Trophoblast cell (in vitro differentiated cells and primary cell): Measurements from ENCODE around the gene TRIP6.
A peak's percentile ranks its signal among the peaks of the same experiment; 100 is the strongest.
"Not testable (repeated sequence)": the region's sequence is repeated elsewhere in the genome, so short reads cannot be mapped to it uniquely, and the experiment has no call there.

Experiments
- DNase-seq, 2 donors: peaks; one replicate each; pipeline ENCODE4 v3.0.0-alpha.2; 2016
- H2AFZ ChIP-seq: 2 replicates; pipeline ENCODE4 v1.6.1; 2013; ENCODE audit warnings: low read length, moderate library complexity, mild to moderate bottlenecking; ENCODE audit not compliant: insufficient read depth, poor library complexity
- H2AK5ac ChIP-seq: 2 replicates; pipeline ENCODE4 v1.6.1; 2013; ENCODE audit warnings: mild to moderate bottlenecking, low read length
- H2BK120ac ChIP-seq: 2 replicates; pipeline ENCODE4 v1.6.1; 2013; ENCODE audit warnings: low read length, mild to moderate bottlenecking, moderate library complexity; ENCODE audit not compliant: insufficient read depth, poor library complexity
- H2BK12ac ChIP-seq: 2 replicates; pipeline ENCODE4 v1.6.1; 2013; ENCODE audit warnings: mild to moderate bottlenecking, low read length, moderate library complexity
- H2BK5ac ChIP-seq: 2 replicates; pipeline ENCODE4 v1.6.1; 2013; ENCODE audit warnings: low read length, low read depth, moderate library complexity, mild to moderate bottlenecking; ENCODE audit not compliant: poor library complexity
- H3K14ac ChIP-seq: 2 replicates; pipeline ENCODE4 v1.6.1; 2013; ENCODE audit warnings: mild to moderate bottlenecking, low read length
- H3K18ac ChIP-seq: 2 replicates; pipeline ENCODE4 v1.6.1; 2013; ENCODE audit warnings: mild to moderate bottlenecking, low read length
- H3K23ac ChIP-seq: 2 replicates; pipeline ENCODE4 v1.6.1; 2013; ENCODE audit warnings: low read length
- H3K27ac ChIP-seq: 2 replicates; pipeline ENCODE4 v1.5.1; 2013; ENCODE audit warnings: low read depth, mild to moderate bottlenecking, inconsistent platforms, low read length, moderate library complexity
- H3K27me3 ChIP-seq: 2 replicates; pipeline ENCODE4 v1.6.1; 2013; ENCODE audit warnings: inconsistent platforms, mild to moderate bottlenecking, low read length, moderate library complexity; ENCODE audit not compliant: insufficient read depth
- H3K36me3 ChIP-seq, 2 experiments: 1 replicate in 1 of 2; 2 replicates in 1 of 2; pipeline ENCODE4 v1.6.1; 2013; ENCODE audit warnings: low read length in 2 of 2, mild to moderate bottlenecking in 2 of 2, moderate library complexity in 1 of 2; ENCODE audit not compliant: insufficient read depth in 2 of 2, control insufficient read depth in 1 of 2
- H3K4ac ChIP-seq: 2 replicates; pipeline ENCODE4 v1.6.1; 2013; ENCODE audit warnings: low read depth, mild to moderate bottlenecking, low read length, moderate library complexity
- H3K4me1 ChIP-seq, 2 experiments: 1 replicate in 1 of 2; 2 replicates in 1 of 2; pipeline ENCODE4 v1.6.1; 2013; ENCODE audit warnings: low read length in 2 of 2, mild to moderate bottlenecking in 2 of 2, moderate library complexity in 1 of 2; ENCODE audit not compliant: insufficient read depth in 2 of 2, control insufficient read depth in 1 of 2
- H3K4me2 ChIP-seq: 2 replicates; pipeline ENCODE4 v1.6.1; 2013; ENCODE audit warnings: inconsistent platforms, mild to moderate bottlenecking, low read length, moderate library complexity
- H3K4me3 ChIP-seq: 2 replicates; pipeline ENCODE4 v1.5.1; 2013; ENCODE audit warnings: mild to moderate bottlenecking, low read depth, low read length, inconsistent platforms
- H3K79me1 ChIP-seq: one replicate; pipeline ENCODE4 v1.6.1; 2013; ENCODE audit warnings: low read length
- H3K79me2 ChIP-seq: 2 replicates; pipeline ENCODE4 v1.6.1; 2013; ENCODE audit warnings: low read length, mild to moderate bottlenecking; ENCODE audit not compliant: control insufficient read depth, insufficient read depth, poor library complexity
- H3K9ac ChIP-seq: 2 replicates; pipeline ENCODE4 v1.6.1; 2013; ENCODE audit warnings: mild to moderate bottlenecking, low read length
- H3K9me3 ChIP-seq: 2 replicates; pipeline ENCODE4 v1.6.1; 2013; ENCODE audit warnings: low read depth, mild to moderate bottlenecking, control low read depth, inconsistent platforms, low read length; ENCODE audit not compliant: insufficient read depth
- H4K12ac ChIP-seq: 2 replicates; pipeline ENCODE4 v1.6.1; 2013; ENCODE audit warnings: low read depth, mild to moderate bottlenecking, low read length, moderate library complexity
- H4K8ac ChIP-seq: 2 replicates; pipeline ENCODE4 v1.6.1; 2013; ENCODE audit warnings: low read depth, mild to moderate bottlenecking, low read length, moderate library complexity
- H4K91ac ChIP-seq: one replicate; pipeline ENCODE4 v1.6.1; 2013; ENCODE audit warnings: low read depth, mild to moderate bottlenecking, low read length, moderate library complexity
- WGBS: extraction: QIAGEN DNeasy Blood & Tissue Kit; methylation state at CpG from one replicate; pipeline ENCODE4 v1.1.7; 2013; ENCODE audit warnings: missing lambda C conversion rate; ENCODE audit not compliant: insufficient read length, insufficient coverage; ENCODE audit errors: extremely low coverage; 5-methylcytosine and 5-hydroxymethylcytosine counted together

The TRIP6 gene

GRCh38 chr7:100901921-100902332 lies 34.7 kb downstream of the TRIP6 start:
- H4K8ac ChIP-seq: no peak overlapping the region
- no peak overlapping the region for H2BK120ac ChIP-seq
- no peak overlapping the region for H3K4ac ChIP-seq
- peak in 1 of 2 donors; percentile 32 for DNase-seq
- no peaks in the 10 kb centered on the region for H3K79me2 ChIP-seq
- H3K27ac ChIP-seq: no peak overlapping the region
- peaks cover 2% of the 10 kb centered on the region for H3K9me3 ChIP-seq
- no peak overlapping the region for H2AK5ac ChIP-seq
- H3K4me1 ChIP-seq: no peaks in the 10 kb centered on the region
- no peaks in the 10 kb centered on the region for H3K79me1 ChIP-seq
- H3K36me3 ChIP-seq: no peaks in the 10 kb centered on the region
- no peaks in the 10 kb centered on the region for H3K27me3 ChIP-seq
- H3K4me2 ChIP-seq: no peak overlapping the region
- no peak overlapping the region for H2AFZ ChIP-seq
- no peak overlapping the region for H3K14ac ChIP-seq
- no peak overlapping the region for H3K9ac ChIP-seq
- no peak overlapping the region for H4K91ac ChIP-seq
- H3K4me3 ChIP-seq: no peak overlapping the region
- no peak overlapping the region for H2BK5ac ChIP-seq
- H4K12ac ChIP-seq: no peak overlapping the region
- H3K23ac ChIP-seq: no peak overlapping the region
- WGBS: no CpG with 5 or more reads among the region's 5 CpGs
- no peak overlapping the region for H3K18ac ChIP-seq
- H2BK12ac ChIP-seq: no peak overlapping the region

- Histone ChIP-seq H4K91ac (no peak overlapping the region), H4K8ac (no peak overlapping the region), H2BK120ac (no peak overlapping the region), H3K18ac (no peak overlapping the region), H3K36me3 (no peaks in the 10 kb centered on the region), H3K9me3 (peaks cover 2% of the 10 kb centered on the region), H3K79me1 (no peaks in the 10 kb centered on the region), H3K9ac (no peak overlapping the region), H3K4me2 (no peak overlapping the region), H3K4ac (no peak overlapping the region), H3K14ac (no peak overlapping the region), H3K4me1 (no peaks in the 10 kb centered on the region), H3K23ac (no peak overlapping the region), H3K79me2 (no peaks in the 10 kb centered on the region), H3K27me3 (no peaks in the 10 kb centered on the region), H2BK5ac (no peak overlapping the region), H2BK12ac (no peak overlapping the region), H2AK5ac (no peak overlapping the region), H2AFZ (no peak overlapping the region), H4K12ac (no peak overlapping the region), H3K4me3 (no peak overlapping the region), H3K27ac (no peak overlapping the region)
- WGBS: no CpG with 5 or more reads among the region's 7 CpGs
- DNase-seq: no peak
Measured at GRCh38 chr7:100902638-100903037, 35.5 kb downstream of the TRIP6 start.

DNA sequence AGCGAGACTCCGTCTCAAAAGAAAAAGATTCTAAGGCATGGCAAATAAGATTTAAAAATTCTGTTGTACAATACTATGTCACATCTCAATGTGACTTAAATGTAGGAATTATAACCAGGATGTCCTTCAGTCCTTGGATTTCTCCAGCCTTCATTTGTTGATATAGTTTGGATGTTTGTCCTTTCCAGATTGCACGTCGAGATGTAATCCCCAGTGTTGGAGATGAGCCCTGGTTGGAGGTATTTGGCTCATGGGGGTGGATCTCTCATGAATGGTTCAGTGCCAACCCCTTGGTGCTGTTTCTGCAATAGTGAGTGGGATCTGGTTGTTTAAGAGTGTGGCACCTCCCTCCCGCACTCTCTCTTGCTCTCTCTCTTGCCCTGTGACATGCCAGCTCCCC lies 41.3 kb downstream of the TRIP6 start:
- Histone ChIP-seq H3K27me3 (no peaks in the 10 kb centered on the region), H3K79me2 (no peaks in the 10 kb centered on the region)

GRCh38 chr7:100910443-100910842 lies 43.3 kb downstream of the TRIP6 start:
- not testable (repeated sequence) for H3K18ac ChIP-seq, H3K23ac ChIP-seq, H3K4me1 ChIP-seq, H2AK5ac ChIP-seq, H3K4ac ChIP-seq, H2BK12ac ChIP-seq, H3K9me3 ChIP-seq, H3K79me2 ChIP-seq, H3K27ac ChIP-seq, H3K27me3 ChIP-seq, H2BK120ac ChIP-seq, H3K36me3 ChIP-seq, H3K9ac ChIP-seq, H3K79me1 ChIP-seq, H4K8ac ChIP-seq, H4K91ac ChIP-seq, H4K12ac ChIP-seq, H3K4me3 ChIP-seq, H3K4me2 ChIP-seq, H2BK5ac ChIP-seq, H3K14ac ChIP-seq, H2AFZ ChIP-seq
- WGBS: no CpG with 5 or more reads among the region's 7 CpGs
- DNase-seq: peak; percentile 82 to 90

More for the DNA sequence above, 41.3 kb downstream of the TRIP6 start:
- H2BK120ac ChIP-seq: no peak overlapping the region
- H3K9me3 ChIP-seq: peaks cover 4% of the 10 kb centered on the region
- no CpG with 5 or more reads among the region's 5 CpGs for WGBS
- no peak overlapping the region for H3K9ac ChIP-seq
- no peak for DNase-seq
- no peak overlapping the region for H2AK5ac ChIP-seq
- no peak overlapping the region for H2AFZ ChIP-seq
- H2BK12ac ChIP-seq: no peak overlapping the region
- no peak overlapping the region for H3K27ac ChIP-seq
- no peak overlapping the region for H3K4me2 ChIP-seq
- H4K12ac ChIP-seq: no peak overlapping the region
- H3K4me1 ChIP-seq: no peaks in the 10 kb centered on the region
- no peak overlapping the region for H3K4ac ChIP-seq
- H3K23ac ChIP-seq: no peak overlapping the region
- no peaks in the 10 kb centered on the region for H3K79me1 ChIP-seq
- no peak overlapping the region for H4K8ac ChIP-seq
- H3K36me3 ChIP-seq: no peaks in the 10 kb centered on the region
- no peak overlapping the region for H3K18ac ChIP-seq
- no peak overlapping the region for H3K4me3 ChIP-seq
- H2BK5ac ChIP-seq: no peak overlapping the region
- H3K14ac ChIP-seq: no peak overlapping the region
- H4K91ac ChIP-seq: no peak overlapping the region
